ENCODE measurements around the gene SCGB1D1. TPM values are rescaled to one million over a fixed set of nuclear protein-coding genes. Genes with fewer than 3 reads are reported as not detected.
A peak's percentile ranks its signal among the peaks of the same experiment; 100 is the strongest.

Gene SCGB1D1
- polyA plus RNA-seq, 3 donors: not detected

- Histone ChIP-seq H3K4me3 (replicated peaks in 1 of 3; ENCODE audit: low read depth in 2 of 3, low read length in 3 of 3) (no peak overlapping the region), H4K20me1 (ENCODE audit: insufficient read depth, low read length) (no peaks in the 10 kb centered on the region), H3K27me3 (ENCODE audit: control insufficient read depth in 2 of 2, insufficient read depth in 2 of 2, low read length in 2 of 2) (no peaks in the 10 kb centered on the region), H2AFZ (ENCODE audit: insufficient read depth, low read depth, low read length, poor library complexity, severe bottlenecking) (no peak overlapping the region), H3K9ac (ENCODE audit: insufficient read depth, low read length, poor library complexity, severe bottlenecking) (no peak overlapping the region), H3K4me2 (replicated peaks; ENCODE audit: extremely low read depth, low read length, poor library complexity, severe bottlenecking) (no peak overlapping the region), H3K79me2 (ENCODE audit: insufficient read depth, low read length) (no peaks in the 10 kb centered on the region), H3K36me3 (replicated peaks in 1 of 2; ENCODE audit: control insufficient read depth in 1 of 2, insufficient read depth in 2 of 2, low read length in 2 of 2) (peaks cover 91 to 100% of the 10 kb centered on the region in 2 donors), H3K4me1 (ENCODE audit: control insufficient read depth in 1 of 2, insufficient read depth in 2 of 2, low read length in 2 of 2) (no peaks in the 10 kb centered on the region), H3K9me3 (replicated peaks in 1 of 2; ENCODE audit: control insufficient read depth in 1 of 2, insufficient read depth in 1 of 2, low read length in 2 of 2) (no peaks in the 10 kb centered on the region), H3K27ac (ENCODE audit: low read depth in 1 of 2, low read length in 2 of 2) (no peak overlapping the region)
- Mint-ChIP-seq H3K4me3 (peak overlapping the region in 1 of 2 donors; percentile 1), H3K36me3 (peaks cover 78 to 100% of the 10 kb centered on the region in 2 donors), H3K27me3 (ENCODE audit: low read depth in 3 of 3) (no peaks in the 10 kb centered on the region), H3K9me3 (no peaks in the 10 kb centered on the region), H3K27ac (peak overlapping the region in 2 of 7 donors; percentile 33 to 40), H3K4me1 (no peaks in the 10 kb centered on the region)
- TF ChIP-seq, protein P1, sequence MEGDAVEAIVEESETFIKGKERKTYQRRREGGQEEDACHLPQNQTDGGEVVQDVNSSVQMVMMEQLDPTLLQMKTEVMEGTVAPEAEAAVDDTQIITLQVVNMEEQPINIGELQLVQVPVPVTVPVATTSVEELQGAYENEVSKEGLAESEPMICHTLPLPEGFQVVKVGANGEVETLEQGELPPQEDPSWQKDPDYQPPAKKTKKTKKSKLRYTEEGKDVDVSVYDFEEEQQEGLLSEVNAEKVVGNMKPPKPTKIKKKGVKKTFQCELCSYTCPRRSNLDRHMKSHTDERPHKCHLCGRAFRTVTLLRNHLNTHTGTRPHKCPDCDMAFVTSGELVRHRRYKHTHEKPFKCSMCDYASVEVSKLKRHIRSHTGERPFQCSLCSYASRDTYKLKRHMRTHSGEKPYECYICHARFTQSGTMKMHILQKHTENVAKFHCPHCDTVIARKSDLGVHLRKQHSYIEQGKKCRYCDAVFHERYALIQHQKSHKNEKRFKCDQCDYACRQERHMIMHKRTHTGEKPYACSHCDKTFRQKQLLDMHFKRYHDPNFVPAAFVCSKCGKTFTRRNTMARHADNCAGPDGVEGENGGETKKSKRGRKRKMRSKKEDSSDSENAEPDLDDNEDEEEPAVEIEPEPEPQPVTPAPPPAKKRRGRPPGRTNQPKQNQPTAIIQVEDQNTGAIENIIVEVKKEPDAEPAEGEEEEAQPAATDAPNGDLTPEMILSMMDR (IDR thresholded peaks at IDR 0.05): no peak
- intact Hi-C loops (cut with micrococcal nuclease): no loop called here
- 91% methylated on average over 19 of the region's 36 CpGs for WGBS (ENCODE audit: insufficient coverage)
- DNase-seq: no peak
Observed at GRCh38 chr11:62146476-62147200, 43.4 kb upstream of the SCGB1D1 start.

DNA sequence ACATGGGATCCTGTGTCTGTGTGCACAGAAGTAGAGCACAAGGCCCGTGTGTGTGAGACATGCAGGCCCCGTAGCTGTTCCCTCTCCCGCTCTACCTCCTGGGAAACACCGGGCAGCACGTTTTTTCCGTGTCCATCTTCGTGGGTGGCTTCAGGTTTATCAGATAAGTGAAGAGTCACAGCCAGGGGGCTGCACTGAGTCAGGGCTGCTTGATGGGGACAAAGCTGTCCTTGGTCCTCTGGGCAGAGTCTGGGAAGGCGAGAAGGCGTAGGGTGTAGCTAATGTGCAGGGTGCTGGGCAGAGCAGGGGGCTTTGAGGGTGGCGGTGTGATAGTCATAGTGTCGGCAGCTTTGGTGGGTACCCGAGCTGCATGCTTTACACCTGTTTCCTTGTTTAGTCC, 42.5 kb upstream of the SCGB1D1 start:
- peak overlapping the region in 1 of 7 donors; percentile 20 for H3K27ac Mint-ChIP-seq
- H3K4me2 ChIP-seq (replicated peaks; ENCODE audit: extremely low read depth, low read length, poor library complexity, severe bottlenecking): no peak overlapping the region

More for the DNA sequence above, 42.5 kb upstream of the SCGB1D1 start:
- H3K4me1 ChIP-seq (ENCODE audit: control insufficient read depth in 1 of 2, insufficient read depth in 2 of 2, low read length in 2 of 2): peaks cover 1 to 2% of the 10 kb centered on the region in 2 donors
- TF ChIP-seq, protein P1 (IDR thresholded peaks at IDR 0.05): no peak
- no peaks in the 10 kb centered on the region for H3K9me3 ChIP-seq (replicated peaks in 1 of 2; ENCODE audit: control insufficient read depth in 1 of 2, insufficient read depth in 1 of 2, low read length in 2 of 2)
- peaks cover 82 to 98% of the 10 kb centered on the region in 2 donors for H3K36me3 Mint-ChIP-seq
- H4K20me1 ChIP-seq (ENCODE audit: insufficient read depth, low read length): no peaks in the 10 kb centered on the region
- peaks cover 89 to 99% of the 10 kb centered on the region in 2 donors for H3K36me3 ChIP-seq (replicated peaks in 1 of 2; ENCODE audit: control insufficient read depth in 1 of 2, insufficient read depth in 2 of 2, low read length in 2 of 2)
- no peak overlapping the region for H3K4me3 ChIP-seq (replicated peaks in 1 of 3; ENCODE audit: low read depth in 2 of 3, low read length in 3 of 3)
- H2AFZ ChIP-seq (ENCODE audit: insufficient read depth, low read depth, low read length, poor library complexity, severe bottlenecking): no peak overlapping the region
- no peaks in the 10 kb centered on the region for H3K79me2 ChIP-seq (ENCODE audit: insufficient read depth, low read length)
- H3K4me3 Mint-ChIP-seq: no peak overlapping the region
- intact Hi-C loops (cut with micrococcal nuclease): no loop called here
- no peak overlapping the region for H3K27ac ChIP-seq (ENCODE audit: low read depth in 1 of 2, low read length in 2 of 2)
- DNase-seq: no peak
- H3K9ac ChIP-seq (ENCODE audit: insufficient read depth, low read length, poor library complexity, severe bottlenecking): no peak overlapping the region
- H3K27me3 ChIP-seq (ENCODE audit: control insufficient read depth in 2 of 2, insufficient read depth in 2 of 2, low read length in 2 of 2): no peaks in the 10 kb centered on the region
- over 99% methylated on average over 11 of the region's 12 CpGs for WGBS (ENCODE audit: insufficient coverage)
- no peaks in the 10 kb centered on the region for H3K27me3 Mint-ChIP-seq (ENCODE audit: low read depth in 3 of 3)
- H3K9me3 Mint-ChIP-seq: no peaks in the 10 kb centered on the region
- H3K4me1 Mint-ChIP-seq: peaks cover 2% of the 10 kb centered on the region

Data from CD14-positive monocyte (primary cell).